ENCODE measurements around the gene CDKAL1.

Gene CDKAL1

DNA sequence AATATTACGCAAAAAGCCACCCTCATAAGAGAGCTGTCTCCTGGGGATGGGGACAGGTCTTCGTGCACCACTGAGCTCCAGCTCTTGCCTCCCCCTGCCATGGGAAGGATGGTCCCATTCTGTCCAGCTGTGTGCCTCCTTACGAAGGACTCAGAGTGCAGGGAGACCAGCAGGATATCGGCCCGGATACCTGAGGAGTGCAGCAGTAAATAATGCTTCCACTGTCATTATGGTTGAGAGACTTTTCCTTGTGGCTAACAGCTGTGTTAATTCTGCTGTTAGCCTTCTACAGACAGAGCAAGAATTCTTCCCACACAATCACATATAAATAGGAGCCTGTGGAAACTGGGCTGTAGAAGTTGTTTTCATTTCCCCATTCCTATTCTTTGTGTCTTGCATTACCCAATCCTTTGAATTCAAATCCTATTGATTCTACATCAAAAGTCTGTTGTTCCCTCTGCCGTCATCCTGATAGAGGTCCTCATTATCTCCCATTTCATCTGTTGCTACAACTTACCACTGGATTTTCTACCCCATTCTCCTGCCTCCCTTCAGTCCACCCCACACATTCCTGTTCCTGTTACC, 694.7 kb downstream of the CDKAL1 start:
- no peak for TF ChIP-seq GATA3 (IDR thresholded peaks at IDR 0.05; ENCODE audit: low read depth, low read length)
- TF ChIP-seq GATA2 (IDR thresholded peaks at IDR 0.05; ENCODE audit: low read depth, low read length): no peak

DNA sequence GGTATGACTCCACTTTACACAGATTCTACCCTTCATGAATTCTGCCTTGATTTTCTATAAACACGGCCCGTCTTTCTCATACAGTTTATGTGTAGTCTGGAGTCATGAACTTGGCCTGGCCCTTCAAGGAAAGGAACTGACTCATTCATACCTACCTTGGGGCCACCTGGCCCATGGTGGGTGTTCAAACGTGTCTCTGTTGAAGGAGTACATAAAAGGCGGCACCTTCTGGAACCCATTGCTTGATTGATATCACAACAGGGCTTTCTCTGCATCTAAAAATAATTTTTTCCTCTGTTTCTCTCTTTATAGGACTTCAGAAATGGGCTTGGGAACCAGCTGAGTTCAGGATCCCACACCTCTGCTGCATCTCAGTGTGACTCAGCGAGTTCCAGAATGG, 696.3 kb downstream of the CDKAL1 start:
- TF ChIP-seq GATA2 (IDR thresholded peaks at IDR 0.05; ENCODE audit: low read depth, low read length): no peak
- no peak for TF ChIP-seq GATA3 (IDR thresholded peaks at IDR 0.05; ENCODE audit: low read depth, low read length)

DNA sequence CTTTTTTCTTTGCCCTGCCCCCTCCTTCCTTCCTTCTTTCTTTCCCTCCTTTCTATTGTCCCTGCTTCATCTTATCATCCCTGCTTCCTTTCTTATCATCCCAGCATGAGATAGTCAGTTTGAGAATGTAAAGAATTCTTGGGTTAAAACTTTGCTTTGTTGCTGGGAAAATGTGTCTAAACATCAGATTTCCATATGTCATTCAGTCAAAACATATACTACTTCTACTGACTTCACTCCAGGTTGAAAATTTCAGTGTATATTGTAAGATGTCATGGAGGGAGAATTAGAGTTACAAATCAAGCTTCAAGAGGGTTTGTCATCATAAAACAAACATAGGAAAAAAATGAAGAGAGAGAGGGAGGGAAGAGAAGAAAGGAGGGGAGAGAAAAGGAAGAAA, 700.9 kb downstream of the CDKAL1 start:
- no peak for TF ChIP-seq GATA3 (IDR thresholded peaks at IDR 0.05; ENCODE audit: low read depth, low read length)
- no peak for TF ChIP-seq GATA2 (IDR thresholded peaks at IDR 0.05; ENCODE audit: low read depth, low read length)

DNA sequence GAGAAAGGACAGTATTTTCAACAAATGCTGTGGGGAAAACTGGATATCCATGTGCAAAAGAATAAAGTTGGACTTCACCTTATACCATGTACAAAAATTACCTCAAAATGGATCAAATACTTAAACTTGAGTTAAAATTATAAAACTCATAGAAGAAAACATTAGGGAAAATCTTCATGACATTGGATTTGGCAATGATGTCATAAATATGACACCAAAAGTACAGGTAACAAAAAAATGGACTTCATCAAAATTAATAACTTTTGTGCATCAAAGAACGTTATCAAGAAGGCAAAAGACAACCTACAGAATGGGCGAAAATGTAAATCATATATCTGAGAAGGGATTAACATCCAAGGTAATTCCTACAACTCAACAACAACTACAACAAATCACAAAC, 704.0 kb downstream of the CDKAL1 start:
- no peak for TF ChIP-seq GATA2 (IDR thresholded peaks at IDR 0.05; ENCODE audit: low read depth, low read length)
- TF ChIP-seq GATA3 (IDR thresholded peaks at IDR 0.05; ENCODE audit: low read depth, low read length): no peak

DNA sequence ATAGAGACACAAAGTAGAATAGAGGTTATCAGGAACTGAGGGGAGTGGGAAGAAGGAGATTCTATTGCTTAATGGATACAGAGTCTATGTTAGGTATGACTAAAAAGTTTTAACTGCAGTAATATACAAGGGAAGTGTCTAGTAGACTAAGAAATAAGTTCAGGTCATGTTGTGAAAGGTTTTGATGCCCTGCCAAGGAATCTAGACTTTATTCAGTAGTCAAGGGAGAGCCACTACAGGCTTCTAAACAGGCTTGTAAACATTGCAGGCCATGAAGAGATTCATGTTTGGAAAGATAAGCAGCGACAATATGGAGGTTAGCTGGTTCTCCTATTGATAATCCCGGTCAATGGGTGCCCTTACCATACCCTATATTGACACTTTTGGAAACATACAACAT, 706.5 kb downstream of the CDKAL1 start:
- TF ChIP-seq GATA2 (IDR thresholded peaks at IDR 0.05; ENCODE audit: low read depth, low read length): no peak
- no peak for TF ChIP-seq GATA3 (IDR thresholded peaks at IDR 0.05; ENCODE audit: low read depth, low read length)

DNA sequence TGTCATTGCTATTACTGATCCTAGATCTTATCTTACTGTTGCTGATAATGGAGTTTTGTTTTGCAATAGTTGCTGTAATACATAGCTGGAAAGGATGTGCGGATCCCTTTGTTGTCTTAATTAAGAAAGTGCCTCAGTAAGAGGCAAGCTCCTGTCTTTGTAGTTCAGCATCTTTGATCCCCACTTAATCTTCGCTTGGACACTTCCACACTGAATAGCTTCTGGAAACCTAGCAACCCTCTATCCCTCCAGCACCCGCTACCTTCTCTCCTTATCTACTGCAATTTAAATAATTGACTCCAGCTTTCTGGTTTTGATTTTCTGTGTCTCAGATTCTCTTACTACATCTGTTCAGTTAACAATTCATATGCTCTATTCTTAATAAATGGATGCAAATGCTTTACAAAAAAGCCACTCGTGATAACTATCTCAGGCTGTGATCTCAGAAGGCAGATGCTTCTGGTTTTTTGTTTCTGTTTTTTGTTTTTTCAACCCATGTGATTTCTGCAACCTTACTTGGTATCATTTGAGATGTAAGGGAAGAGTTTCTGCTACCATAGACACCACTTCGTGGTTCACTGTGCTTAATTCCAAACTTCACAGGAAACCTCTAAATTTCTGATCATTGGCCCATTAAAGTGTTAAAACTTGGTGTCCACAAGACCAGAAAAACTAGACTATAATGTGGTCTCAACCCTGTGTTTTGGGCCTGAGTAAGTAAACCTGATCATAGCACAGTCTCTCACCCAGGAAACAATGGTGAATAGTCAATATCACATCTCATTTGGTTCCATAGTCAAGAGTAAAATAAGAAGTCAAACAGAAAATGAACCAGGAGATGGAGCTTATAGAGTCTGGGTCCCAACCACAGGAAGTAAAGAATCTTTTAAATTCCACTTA, 707.2 kb downstream of the CDKAL1 start:
- TF ChIP-seq GATA3 (IDR thresholded peaks at IDR 0.05; ENCODE audit: low read depth, low read length): peak; percentile 98
- TF ChIP-seq GATA2 (IDR thresholded peaks at IDR 0.05; ENCODE audit: low read depth, low read length): peak; percentile 94

DNA sequence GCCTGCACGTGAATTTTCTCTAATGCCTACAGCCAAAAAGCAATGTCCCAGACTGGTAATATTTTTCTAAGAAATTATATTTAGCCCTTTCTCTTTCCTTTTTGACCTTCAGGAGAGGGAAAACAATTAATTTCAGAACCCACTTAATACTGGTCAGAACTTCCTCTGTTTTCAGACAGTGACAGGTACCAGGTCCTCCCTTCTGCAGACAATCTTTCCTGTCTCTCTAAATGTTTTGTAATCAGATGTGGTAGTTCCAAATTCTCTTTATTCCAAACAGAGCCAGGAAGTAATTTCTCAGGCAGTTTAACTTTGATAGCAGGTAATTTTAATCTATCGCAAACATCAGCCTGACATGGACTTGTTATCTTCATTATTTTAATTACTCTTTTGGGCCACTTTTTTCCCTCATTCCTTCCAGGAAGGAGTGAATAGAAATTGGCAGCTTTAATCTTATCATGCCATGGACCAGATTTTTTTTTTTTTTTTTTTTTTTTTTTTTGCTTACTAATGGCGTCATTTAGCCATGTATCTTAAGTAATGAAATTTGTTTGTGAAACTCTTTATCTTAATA, 710.7 kb downstream of the CDKAL1 start:
- peak; percentile 90 for TF ChIP-seq GATA3 (IDR thresholded peaks at IDR 0.05; ENCODE audit: low read depth, low read length)
- TF ChIP-seq GATA2 (IDR thresholded peaks at IDR 0.05; ENCODE audit: low read depth, low read length): peak; percentile 79

DNA sequence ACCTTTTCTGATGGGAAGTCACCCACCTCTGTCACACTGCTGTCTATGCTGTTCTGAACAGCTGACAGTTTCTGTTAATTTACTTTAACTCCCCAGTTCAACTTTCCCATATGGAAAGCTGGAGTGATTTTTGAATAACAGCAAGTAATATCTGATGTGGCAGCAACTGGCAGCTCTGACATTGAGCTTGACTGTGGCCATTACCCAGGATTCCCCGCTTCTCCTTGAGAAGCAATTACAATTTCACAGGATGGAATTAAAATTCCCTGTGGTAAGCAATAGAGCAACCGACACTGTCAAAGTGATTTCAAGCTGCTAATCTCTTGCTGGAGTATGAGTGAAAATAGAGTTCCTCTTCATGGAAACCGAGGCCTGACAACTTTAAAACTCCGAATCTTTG, 711.2 kb downstream of the CDKAL1 start:
- TF ChIP-seq GATA3 (IDR thresholded peaks at IDR 0.05; ENCODE audit: low read depth, low read length) (no peak), GATA2 (IDR thresholded peaks at IDR 0.05; ENCODE audit: low read depth, low read length) (no peak; the same call in 1 of the 2 replicates)

DNA sequence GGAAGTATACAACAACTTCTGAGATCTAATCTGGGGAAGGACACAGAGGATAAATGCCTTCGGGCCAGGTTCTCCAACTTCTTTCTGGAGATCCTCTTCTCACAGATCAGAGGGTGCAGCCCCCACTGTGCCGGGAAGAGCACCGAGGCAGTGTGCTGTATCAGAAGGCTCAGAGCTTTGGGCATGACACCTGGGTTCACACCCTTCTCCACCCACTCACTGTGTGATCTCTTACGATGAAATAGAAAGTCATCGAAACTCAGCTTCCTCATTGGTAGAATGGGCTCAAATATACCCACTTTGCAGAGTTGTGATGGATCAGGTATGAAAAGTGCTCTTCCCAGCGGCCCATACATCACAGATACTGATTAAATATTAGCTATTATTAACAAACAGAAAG, 711.8 kb downstream of the CDKAL1 start:
- TF ChIP-seq GATA2 (IDR thresholded peaks at IDR 0.05; ENCODE audit: low read depth, low read length) (no peak), GATA3 (IDR thresholded peaks at IDR 0.05; ENCODE audit: low read depth, low read length) (no peak)

DNA sequence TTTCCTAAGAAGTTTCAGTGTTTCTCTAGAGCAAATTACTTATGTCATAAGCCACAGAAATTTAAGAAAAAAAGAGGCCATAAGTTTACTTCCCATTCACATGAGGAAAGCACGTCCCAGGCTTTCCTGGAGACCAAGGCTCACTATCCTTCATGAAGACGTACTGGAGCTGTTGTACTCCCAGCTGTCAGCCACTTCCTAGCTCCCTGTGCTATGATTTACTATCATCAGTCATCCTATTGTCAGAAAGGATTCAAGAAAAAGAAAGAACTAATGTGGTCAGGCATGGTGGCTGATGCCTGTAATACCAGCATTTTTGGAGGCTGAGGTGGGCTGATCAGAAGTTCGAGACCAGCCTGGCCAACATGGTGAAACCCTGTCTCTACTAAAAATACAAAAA, 721.9 kb downstream of the CDKAL1 start:
- no peak for TF ChIP-seq GATA2 (IDR thresholded peaks at IDR 0.05; ENCODE audit: low read depth, low read length)
- TF ChIP-seq GATA3 (IDR thresholded peaks at IDR 0.05; ENCODE audit: low read depth, low read length): no peak

DNA sequence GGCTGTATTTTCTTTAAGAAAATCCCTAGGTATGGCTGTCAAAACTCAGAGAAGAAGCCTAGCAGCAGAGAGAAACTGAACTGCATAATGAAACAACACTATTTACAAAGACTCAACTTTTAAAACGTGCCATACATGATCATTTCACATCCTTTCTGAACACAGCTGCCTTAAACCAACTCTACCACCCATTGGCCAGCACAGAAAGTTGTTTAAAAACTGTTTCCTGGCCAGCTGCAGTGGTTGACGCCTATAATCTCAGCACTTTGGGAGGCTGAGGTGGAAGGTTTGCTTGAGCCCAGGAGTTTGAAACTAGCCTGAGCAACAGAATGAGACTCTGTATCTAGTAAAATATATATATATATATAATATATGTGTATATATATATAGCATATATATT, 722.9 kb downstream of the CDKAL1 start:
- TF ChIP-seq GATA2 (IDR thresholded peaks at IDR 0.05; ENCODE audit: low read depth, low read length): no peak

DNA sequence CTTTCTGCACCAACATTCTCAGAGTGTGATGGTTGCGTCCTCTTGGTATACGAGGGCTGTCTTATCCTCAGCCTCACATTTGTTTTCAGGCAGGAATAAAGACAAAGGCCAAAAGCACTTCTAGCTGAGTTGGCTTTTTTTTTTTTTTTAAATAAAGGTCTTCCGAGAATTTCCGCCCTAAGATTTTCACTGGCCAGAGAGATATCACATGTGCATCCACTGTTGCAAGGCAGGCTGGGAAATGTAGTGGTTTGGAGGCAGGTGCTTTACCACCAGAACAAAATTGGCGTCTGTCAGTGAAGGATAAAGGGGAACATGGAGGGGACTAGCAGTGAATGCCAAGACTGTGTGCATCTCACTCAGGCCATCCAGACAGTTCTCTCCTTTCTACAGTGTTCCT, 724.4 kb downstream of the CDKAL1 start:
- TF ChIP-seq GATA3 (IDR thresholded peaks at IDR 0.05; ENCODE audit: low read depth, low read length) (no peak), GATA2 (IDR thresholded peaks at IDR 0.05; ENCODE audit: low read depth, low read length) (no peak)

DNA sequence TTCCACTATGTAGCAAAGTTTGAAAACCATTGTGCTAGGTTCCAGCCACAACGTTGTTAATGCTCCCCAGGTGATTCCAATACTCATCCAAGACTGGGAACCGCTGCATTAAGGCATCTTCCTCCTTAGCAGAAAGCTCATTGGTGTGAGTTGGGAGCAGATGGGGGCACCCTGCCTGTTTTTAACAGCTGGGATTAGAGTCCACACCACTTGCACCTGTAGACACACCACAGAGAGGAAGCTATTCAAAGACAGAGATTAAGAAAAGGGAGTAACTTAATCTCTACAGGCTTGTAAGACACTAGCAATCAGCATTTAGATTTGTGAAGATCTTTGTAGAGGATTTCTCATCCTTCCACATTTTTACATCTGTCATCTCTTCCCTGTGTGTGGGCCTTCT, 725.4 kb downstream of the CDKAL1 start:
- TF ChIP-seq GATA3 (IDR thresholded peaks at IDR 0.05; ENCODE audit: low read depth, low read length) (no peak), GATA2 (IDR thresholded peaks at IDR 0.05; ENCODE audit: low read depth, low read length) (no peak)

DNA sequence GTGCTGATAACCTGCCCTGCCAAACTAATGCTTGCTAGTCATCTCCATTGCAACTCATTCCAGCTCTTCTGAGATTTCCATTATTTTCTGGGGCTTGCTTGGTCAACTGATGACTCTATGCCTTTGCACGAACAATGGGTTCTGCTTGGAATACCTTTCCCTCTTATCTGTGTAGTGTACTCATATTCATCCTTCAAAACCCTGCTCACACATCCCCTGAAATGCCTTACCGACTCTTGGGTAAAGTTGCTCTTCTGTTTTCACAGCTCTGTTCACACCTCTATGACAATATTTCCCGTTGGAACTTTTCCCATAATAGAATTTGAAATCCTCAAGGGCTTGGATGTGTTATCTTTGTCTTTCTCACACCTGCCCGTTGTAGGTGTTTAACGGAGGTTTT, 728.2 kb downstream of the CDKAL1 start:
- no peak for TF ChIP-seq GATA2 (IDR thresholded peaks at IDR 0.05; ENCODE audit: low read depth, low read length)

All from SH-SY5Y (cell line).